NT2/D1 (cell line): ENCODE data around the gene KIF21B.
A peak's percentile ranks its signal among the peaks of the same experiment; 100 is the strongest.

Source experiments
- DNase-seq: peaks from one replicate; pipeline ENCODE4 v3.0.0-alpha.2; 2011; ENCODE audit warnings: low read depth, low spot score
- H3K27me3 ChIP-seq: 2 replicates; pipeline ENCODE4 v1.6.0; 2011; ENCODE audit warnings: mild to moderate bottlenecking; ENCODE audit not compliant: insufficient read length, insufficient read depth
- H3K36me3 ChIP-seq: 2 replicates; pipeline ENCODE4 v1.6.1; 2011; ENCODE audit warnings: mild to moderate bottlenecking, low read length, mixed read lengths; ENCODE audit not compliant: insufficient read depth, insufficient read length
- H3K4me1 ChIP-seq: 2 replicates; pipeline ENCODE4 v1.5.1; 2011; ENCODE audit not compliant: insufficient read depth, insufficient read length
- H3K4me3 ChIP-seq: 2 replicates; pipeline ENCODE4 v1.5.1; 2011; ENCODE audit warnings: low read depth; ENCODE audit not compliant: insufficient read length
- H3K9ac ChIP-seq: 2 replicates; pipeline ENCODE4 v1.6.0; 2011; ENCODE audit warnings: low read depth; ENCODE audit not compliant: insufficient read length
- H3K9me3 ChIP-seq: 2 replicates; pipeline ENCODE4 v1.5.1; 2011; ENCODE audit warnings: mild to moderate bottlenecking, low read length; ENCODE audit not compliant: insufficient read depth
- SUZ12 ChIP-seq: IDR thresholded peaks from 2 replicates; pipeline ENCODE4 v1.6.1; 2011; ENCODE audit not compliant: insufficient read length, insufficient read depth; ENCODE audit errors: extremely low read depth
- YY1 ChIP-seq: IDR thresholded peaks from 2 replicates; pipeline ENCODE4 v1.6.1; 2011; ENCODE audit not compliant: insufficient read length, insufficient read depth
- ZNF274 ChIP-seq: IDR thresholded peaks from 2 replicates; pipeline ENCODE4 v1.6.1; 2011; ENCODE audit warnings: mild to moderate bottlenecking, low read depth, low read length

The KIF21B gene

GRCh38 chr1:201034671-201035070, 11.2 kb upstream of the KIF21B start:
- no peak for DNase-seq
- Histone ChIP-seq H3K9ac (no peak overlapping the region), H3K27me3 (peaks cover 2% of the 10 kb centered on the region), H3K9me3 (no peaks in the 10 kb centered on the region), H3K36me3 (no peaks in the 10 kb centered on the region), H3K4me1 (peaks cover 6% of the 10 kb centered on the region), H3K4me3 (no peak overlapping the region)
- no peak for TF ChIP-seq YY1
- TF ChIP-seq SUZ12 = no peak
- TF ChIP-seq ZNF274 = no peak

- DNase-seq = no peak
- TF ChIP-seq ZNF274 = no peak
- no peak for TF ChIP-seq YY1
- no peak for TF ChIP-seq SUZ12
- H3K4me1 ChIP-seq = peaks cover 2% of the 10 kb centered on the region
- no peak overlapping the region for H3K4me3 ChIP-seq
- no peaks in the 10 kb centered on the region for H3K36me3 ChIP-seq
- H3K9me3 ChIP-seq = no peaks in the 10 kb centered on the region
- no peak overlapping the region for H3K9ac ChIP-seq
- peaks cover 2% of the 10 kb centered on the region for H3K27me3 ChIP-seq
Measured at GRCh38 chr1:201032408-201032807, 8.9 kb upstream of the KIF21B start.

DNA sequence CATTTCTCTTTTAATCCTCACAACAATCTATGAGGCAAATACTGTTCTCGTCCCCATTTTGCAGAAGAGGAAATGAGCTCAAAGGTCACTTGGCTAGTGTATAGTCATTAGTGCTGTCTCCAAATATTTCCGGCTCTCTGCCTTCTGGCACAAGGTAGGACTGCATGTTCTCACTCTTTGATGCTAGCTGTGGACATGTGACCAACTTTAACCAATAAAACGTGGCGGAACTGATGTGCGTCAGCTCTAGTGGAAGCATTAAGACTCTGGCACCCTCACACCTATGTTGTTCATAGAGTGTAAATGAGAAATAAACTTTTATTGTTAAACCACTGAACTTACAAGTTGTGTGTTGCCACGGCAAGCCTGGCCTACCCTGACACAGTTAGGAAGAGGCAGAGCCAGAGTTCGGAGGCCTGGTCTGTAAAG, 5.0 kb upstream of the KIF21B start:
- Histone ChIP-seq H3K4me3 (no peak overlapping the region), H3K4me1 (peaks cover 19% of the 10 kb centered on the region), H3K9me3 (no peaks in the 10 kb centered on the region), H3K9ac (no peak overlapping the region), H3K27me3 (no peaks in the 10 kb centered on the region), H3K36me3 (no peaks in the 10 kb centered on the region)
- no peak for DNase-seq
- TF ChIP-seq SUZ12 = no peak

GRCh38 chr1:201026836-201027235, 3.3 kb upstream of the KIF21B start:
- Histone ChIP-seq H3K4me3 (no peak overlapping the region), H3K9ac (no peak overlapping the region), H3K4me1 (peaks cover 22% of the 10 kb centered on the region), H3K36me3 (no peaks in the 10 kb centered on the region), H3K27me3 (peaks cover 15% of the 10 kb centered on the region), H3K9me3 (no peaks in the 10 kb centered on the region)
- DNase-seq = no peak
- TF ChIP-seq ZNF274 (no peak), YY1 (no peak), SUZ12 (no peak)

GRCh38 chr1:201026234-201026633, 2.7 kb upstream of the KIF21B start:
- TF ChIP-seq YY1 = no peak
- no peak for TF ChIP-seq SUZ12
- no peak for TF ChIP-seq ZNF274
- H3K27me3 ChIP-seq = peaks cover 15% of the 10 kb centered on the region
- H3K9ac ChIP-seq = peak overlapping the region; percentile 17
- no peaks in the 10 kb centered on the region for H3K36me3 ChIP-seq
- H3K4me1 ChIP-seq = peaks cover 28% of the 10 kb centered on the region
- no peaks in the 10 kb centered on the region for H3K9me3 ChIP-seq
- DNase-seq = no peak
- H3K4me3 ChIP-seq = no peak overlapping the region

DNA sequence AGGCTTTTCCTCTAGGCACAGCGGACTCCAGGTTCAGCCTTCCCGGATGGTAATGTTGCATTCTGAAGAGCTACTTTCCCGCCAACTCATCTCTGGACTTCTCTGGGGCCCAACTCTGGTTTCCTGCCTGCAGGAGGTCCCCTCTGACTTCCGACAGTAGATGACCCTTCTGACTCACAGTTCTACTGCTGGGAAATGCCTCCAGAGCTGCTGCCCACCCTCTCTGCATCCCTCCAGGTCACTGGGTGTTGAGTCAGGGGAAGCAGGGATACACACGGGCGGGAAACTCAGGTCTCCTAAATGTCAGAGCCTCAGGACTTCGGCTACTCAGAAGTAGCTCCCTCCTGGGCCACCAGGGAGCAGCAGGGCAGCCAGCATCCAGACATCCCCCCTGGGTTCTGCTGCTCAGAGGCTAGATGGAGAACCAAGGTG, 2.1 kb upstream of the KIF21B start:
- H3K9me3 ChIP-seq = no peaks in the 10 kb centered on the region
- no peak overlapping the region for H3K9ac ChIP-seq
- peaks cover 33% of the 10 kb centered on the region for H3K4me1 ChIP-seq
- DNase-seq = no peak
- no peak for TF ChIP-seq YY1
- peaks cover 15% of the 10 kb centered on the region for H3K27me3 ChIP-seq
- H3K4me3 ChIP-seq = no peak overlapping the region
- no peaks in the 10 kb centered on the region for H3K36me3 ChIP-seq

GRCh38 chr1:201024625-201024998, 1.1 kb upstream of the KIF21B start:
- peaks cover 15% of the 10 kb centered on the region for H3K27me3 ChIP-seq
- no peak for TF ChIP-seq SUZ12
- TF ChIP-seq YY1 = no peak
- TF ChIP-seq ZNF274 = no peak
- DNase-seq = no peak
- peak overlapping the region; percentile 50 for H3K4me3 ChIP-seq
- peak overlapping the region; percentile 66 for H3K9ac ChIP-seq
- no peaks in the 10 kb centered on the region for H3K9me3 ChIP-seq
- H3K36me3 ChIP-seq = no peaks in the 10 kb centered on the region
- peaks cover 40% of the 10 kb centered on the region for H3K4me1 ChIP-seq

DNA sequence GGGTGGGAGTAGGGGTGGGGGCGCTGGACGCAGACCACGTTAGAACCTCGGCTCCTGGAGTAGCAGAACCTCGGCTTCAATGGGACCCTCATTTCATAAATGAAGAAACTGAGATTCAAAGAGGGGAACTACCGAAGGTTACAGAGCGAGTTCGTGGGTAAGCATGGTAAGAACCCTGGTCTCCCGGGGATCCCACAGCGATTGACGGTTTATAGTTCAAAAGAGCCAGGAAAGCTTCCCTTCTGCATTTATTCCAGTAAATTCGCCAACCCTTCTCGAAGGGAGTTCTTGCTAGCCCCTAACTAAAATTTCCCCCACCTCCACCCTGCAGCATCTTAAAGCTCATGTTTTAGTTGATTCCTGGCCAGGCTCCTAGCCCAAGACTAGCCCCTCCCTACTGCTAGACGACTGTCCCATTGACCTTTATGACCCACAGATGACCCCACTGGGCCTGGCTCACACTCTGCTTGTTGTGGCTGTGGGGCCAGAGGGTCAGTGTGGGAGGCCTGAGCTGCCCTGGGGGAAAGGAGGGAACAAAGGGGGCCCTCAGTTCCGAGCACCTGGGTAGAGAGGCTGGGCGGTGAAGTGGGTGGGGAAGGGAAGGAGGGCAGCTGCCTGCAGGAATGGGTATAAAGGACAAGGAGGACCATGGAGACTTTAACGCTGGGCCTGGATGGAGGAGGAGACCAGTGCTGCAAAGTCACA, 558 bp upstream of the KIF21B start:
- DNase-seq = no peak
- H3K9ac ChIP-seq = peak overlapping the region; percentile 66
- H3K36me3 ChIP-seq = no peaks in the 10 kb centered on the region
- H3K9me3 ChIP-seq = no peaks in the 10 kb centered on the region
- H3K4me1 ChIP-seq = peaks cover 45% of the 10 kb centered on the region
- H3K27me3 ChIP-seq = peaks cover 15% of the 10 kb centered on the region
- H3K4me3 ChIP-seq = peak overlapping the region; percentile 50
- TF ChIP-seq YY1 = no peak
- no peak for TF ChIP-seq ZNF274
- TF ChIP-seq SUZ12 = no peak
